Activated T-cell treated with anti-CD3 and anti-CD28 coated beads for 24 hours (primary cell): Measurements from ENCODE around the gene MAP3K12.
"Not testable (repeated sequence)": the region's sequence is repeated elsewhere in the genome, so short reads cannot be mapped to it uniquely, and the experiment has no call there.

Source experiments
- DNase-seq: peaks from one replicate; pipeline ENCODE4 v3.0.0-alpha.2; 2020; ENCODE audit warnings: low read depth

MAP3K12 gene, protein sequence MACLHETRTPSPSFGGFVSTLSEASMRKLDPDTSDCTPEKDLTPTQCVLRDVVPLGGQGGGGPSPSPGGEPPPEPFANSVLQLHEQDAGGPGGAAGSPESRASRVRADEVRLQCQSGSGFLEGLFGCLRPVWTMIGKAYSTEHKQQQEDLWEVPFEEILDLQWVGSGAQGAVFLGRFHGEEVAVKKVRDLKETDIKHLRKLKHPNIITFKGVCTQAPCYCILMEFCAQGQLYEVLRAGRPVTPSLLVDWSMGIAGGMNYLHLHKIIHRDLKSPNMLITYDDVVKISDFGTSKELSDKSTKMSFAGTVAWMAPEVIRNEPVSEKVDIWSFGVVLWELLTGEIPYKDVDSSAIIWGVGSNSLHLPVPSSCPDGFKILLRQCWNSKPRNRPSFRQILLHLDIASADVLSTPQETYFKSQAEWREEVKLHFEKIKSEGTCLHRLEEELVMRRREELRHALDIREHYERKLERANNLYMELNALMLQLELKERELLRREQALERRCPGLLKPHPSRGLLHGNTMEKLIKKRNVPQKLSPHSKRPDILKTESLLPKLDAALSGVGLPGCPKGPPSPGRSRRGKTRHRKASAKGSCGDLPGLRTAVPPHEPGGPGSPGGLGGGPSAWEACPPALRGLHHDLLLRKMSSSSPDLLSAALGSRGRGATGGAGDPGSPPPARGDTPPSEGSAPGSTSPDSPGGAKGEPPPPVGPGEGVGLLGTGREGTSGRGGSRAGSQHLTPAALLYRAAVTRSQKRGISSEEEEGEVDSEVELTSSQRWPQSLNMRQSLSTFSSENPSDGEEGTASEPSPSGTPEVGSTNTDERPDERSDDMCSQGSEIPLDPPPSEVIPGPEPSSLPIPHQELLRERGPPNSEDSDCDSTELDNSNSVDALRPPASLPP

DNA sequence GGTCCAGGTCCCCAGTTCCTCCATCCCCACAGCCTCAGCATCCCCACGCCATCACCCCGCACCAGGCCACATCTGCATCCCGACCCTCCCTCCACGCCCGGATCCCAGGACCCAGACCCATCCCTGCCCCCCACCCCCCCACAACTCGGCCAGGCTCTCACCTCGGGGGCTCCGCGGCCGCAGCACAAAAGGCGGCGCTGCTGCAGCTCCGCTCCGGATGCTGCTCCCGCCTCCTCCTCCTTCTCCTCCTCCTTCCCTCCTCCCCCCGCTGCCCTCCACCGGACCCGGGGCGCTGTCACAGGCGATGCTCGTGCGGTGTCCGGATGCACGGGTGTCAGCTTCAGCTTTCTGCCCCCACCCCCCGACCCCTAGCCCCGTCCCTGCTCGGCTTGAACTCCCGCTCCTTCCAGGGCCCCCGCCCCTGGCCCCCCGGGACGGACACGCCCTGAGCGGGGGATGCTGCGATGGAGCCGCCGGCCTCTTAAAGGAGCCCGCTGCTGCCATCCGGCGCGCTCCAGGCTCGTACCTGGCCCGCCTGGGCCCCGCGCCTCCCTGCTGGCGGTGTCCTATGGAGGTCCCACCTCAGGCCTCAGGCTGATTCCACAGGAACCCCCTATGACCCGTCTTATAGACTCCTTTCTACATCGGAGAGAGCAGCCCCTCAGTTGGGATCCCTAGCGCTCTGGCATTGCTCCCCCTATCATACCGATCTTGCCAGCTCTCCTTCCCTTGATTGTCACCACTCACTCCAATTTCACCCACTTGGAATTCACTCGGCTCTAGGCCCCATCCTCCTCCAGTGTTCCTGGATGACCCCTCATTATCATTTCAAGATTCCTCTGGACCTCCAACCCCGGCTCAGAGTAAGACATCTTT lies at the start of gene MAP3K12:
Gene MAP3K12, minus strand, starts transcription at position 193 of the 876 bp plus-strand sequence. CDS start 12,067 bp downstream, outside the sequence.
- DNase-seq: peak; percentile 48

GRCh38 chr12:53548354-53548753 lies 49.1 kb upstream of the MAP3K12 start:
- DNase-seq: not testable (repeated sequence)

DNA sequence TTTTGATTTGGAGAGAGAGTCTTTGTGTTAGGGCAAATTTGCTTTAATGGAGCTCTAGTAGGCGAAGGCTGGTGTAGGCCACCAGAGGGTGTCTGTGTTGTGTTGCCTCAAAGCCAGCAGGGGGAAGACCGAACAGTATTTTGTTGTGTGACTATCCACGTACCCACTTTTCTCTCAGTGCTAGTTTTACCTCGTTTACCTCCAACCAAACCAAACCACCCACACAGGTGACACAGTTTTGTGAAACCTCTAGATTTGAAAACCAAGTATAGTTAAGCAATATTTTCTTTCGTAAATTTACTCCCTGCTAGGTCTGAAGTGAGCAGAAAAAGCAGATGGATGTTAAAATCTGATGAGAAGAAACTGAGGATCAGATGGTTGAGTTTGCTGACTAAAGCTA lies 44.3 kb upstream of the MAP3K12 start:
- DNase-seq: peak; percentile 25

- DNase-seq: no peak
Observed at GRCh38 chr12:53539526-53539925, 40.3 kb upstream of the MAP3K12 start.

DNA sequence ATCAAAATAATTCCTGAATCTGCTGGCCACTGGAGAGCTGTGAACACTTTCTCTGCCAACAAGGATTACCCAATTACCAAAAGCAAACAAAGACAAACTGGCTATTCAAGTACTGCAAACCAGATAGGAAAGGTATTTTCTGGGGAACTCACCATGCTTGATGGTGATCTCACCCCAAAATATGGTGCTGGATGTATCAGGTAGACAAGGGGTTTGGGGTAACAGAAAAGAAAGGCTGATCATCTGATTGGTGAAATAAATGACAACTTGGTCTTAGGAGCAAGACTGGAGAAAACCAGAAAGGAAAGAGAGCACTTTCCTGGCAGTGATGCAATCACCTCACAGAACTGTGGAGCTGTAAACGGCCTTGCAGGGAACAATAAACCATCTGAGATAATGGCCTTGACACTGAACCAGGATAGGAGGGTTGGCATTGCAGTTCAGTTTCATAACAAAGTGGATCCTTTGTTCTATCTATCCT lies 39.0 kb upstream of the MAP3K12 start:
- no peak for DNase-seq

GRCh38 chr12:53536962-53537361 lies 37.7 kb upstream of the MAP3K12 start:
- no peak for DNase-seq

DNA sequence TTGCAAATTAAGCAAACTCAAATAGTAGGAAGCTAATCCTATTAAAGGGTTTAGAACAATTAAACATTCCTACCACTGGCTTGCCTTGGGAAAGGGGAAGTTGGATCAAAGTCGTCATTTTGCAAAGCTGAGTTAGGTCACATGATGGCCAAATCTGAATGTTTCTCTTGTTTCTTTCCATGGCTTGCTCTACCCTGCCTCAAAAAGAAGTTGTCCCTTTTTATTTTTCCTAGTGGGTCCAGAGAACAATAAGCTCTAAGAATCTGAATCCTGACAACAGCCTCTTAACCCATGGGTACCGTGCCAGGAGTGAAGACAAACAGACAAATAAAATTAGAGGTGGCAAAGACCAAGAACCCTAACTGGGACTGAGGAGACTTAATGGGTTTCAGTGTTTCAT lies 34.2 kb upstream of the MAP3K12 start:
- DNase-seq: no peak

DNA sequence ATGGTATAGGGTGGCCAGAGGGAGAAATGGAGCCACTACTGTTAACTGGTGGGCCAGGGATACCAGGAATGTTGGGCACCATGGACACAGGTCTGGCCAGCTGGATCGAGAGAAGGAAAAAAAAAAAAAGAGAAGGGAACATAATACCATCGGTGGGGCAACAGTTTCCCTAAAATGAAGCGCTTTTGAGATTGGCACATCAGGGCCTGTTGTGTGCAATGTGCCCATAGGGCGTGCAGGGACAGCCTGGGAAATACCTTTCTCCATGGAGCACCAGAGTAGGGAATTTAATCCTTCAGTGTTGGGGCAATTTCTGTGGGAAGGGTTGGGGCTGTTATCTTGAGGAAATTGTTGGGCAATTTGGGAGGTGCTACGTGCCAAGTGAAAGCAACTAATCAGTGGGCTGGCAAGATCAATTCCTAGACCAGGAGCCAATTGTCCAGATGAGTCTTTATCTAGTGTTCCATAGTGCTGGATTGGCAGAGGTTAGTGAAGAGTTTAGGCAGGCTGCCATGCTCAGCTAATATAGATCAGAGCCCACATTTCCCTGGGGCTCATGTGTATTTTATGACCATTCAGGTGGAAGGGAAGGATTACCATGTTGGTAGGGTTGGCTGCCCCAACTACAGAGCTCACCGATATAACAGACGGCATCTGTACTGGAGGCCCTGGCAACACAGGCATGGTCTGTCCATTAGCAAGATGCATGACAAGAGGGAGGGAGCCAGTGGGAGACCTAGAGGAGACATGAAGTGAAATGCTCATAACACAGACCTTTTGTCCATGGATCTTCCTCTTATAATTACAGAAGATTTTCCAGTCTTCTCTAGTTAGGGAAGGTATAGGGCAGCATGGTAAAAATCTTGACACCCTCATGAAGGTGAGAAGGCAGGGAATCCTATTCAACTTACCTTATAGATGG lies 33.5 kb upstream of the MAP3K12 start:
- no peak for DNase-seq

- no peak for DNase-seq
Observed at GRCh38 chr12:53532021-53532420, 32.8 kb upstream of the MAP3K12 start.

- no peak for DNase-seq
Observed at GRCh38 chr12:53530920-53531319, 31.7 kb upstream of the MAP3K12 start.

DNA sequence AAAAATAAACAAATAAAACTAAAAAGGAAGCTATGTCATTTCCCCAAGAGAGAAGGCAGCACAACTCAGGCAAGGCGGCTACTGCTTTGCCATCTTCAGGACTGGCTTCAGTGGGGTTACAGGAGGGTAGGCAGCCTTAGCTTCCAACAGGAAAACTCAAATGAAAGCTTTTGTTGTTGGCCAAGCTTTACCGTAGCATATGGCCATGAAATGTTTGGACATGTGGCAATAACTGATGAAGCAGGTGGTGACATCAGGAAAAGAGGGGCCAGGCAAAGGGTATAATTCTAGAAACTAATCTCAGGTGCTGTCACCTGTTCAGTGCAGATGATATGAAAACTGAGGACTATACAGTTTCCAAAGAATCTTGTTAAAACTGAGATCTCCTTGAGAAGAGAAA lies 30.8 kb upstream of the MAP3K12 start:
- no peak for DNase-seq

DNA sequence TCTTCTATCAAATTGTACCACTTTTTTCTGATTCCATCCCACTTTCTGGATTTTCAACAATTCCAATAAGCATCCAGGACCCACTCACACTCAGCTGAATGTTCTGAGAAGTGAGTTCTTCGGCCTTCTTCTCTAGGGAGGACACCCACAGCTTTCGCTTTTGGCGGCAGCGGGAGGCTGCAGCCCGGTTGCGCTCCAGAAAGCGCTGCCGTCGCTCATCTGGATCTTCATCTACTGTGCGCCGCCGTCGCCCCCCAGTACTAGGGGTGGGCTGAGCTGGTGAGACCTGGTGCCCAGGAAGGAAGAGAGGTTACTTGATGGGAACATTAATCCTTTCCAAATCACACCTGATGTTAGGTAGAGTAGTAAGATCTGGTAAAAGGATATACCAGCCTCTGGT lies 25.2 kb upstream of the MAP3K12 start:
- no peak for DNase-seq

- DNase-seq: no peak
Observed at GRCh38 chr12:53523131-53523530, 23.9 kb upstream of the MAP3K12 start.

GRCh38 chr12:53518381-53518780 lies 19.1 kb upstream of the MAP3K12 start:
- no peak for DNase-seq

DNA sequence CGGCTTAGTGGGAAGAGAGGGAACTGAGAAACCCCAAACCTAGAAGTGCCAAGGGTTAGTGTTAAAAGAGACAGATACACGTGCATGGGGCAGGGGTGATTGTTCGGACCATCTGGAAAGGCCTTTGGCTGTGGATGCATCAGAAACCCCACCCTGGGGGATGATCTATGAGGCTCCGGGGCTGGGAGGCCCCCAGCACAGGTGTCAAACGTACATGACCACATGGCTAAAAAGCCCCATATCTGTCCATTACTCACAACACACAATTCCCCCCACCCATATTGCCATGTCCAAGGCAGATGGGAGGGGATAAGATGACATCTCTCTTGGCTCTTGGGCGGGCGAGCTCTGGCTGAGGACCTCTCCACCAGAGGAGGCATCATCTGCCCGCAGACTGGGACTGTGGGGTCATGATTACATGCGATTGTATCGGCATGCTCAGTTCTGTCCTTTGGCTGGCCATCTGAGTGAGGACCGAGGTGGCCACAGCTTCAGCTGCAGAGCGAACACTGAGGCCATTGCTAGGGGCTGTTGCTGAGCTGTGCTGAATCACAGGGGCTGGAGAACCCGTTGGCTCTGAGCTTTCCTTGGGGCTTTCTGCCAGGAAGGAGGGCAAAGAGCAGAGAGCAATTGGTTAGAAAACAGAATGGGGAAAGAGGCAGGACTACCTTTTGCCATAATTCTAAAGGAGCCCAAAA lies 17.6 kb upstream of the MAP3K12 start:
- no peak for DNase-seq

DNA sequence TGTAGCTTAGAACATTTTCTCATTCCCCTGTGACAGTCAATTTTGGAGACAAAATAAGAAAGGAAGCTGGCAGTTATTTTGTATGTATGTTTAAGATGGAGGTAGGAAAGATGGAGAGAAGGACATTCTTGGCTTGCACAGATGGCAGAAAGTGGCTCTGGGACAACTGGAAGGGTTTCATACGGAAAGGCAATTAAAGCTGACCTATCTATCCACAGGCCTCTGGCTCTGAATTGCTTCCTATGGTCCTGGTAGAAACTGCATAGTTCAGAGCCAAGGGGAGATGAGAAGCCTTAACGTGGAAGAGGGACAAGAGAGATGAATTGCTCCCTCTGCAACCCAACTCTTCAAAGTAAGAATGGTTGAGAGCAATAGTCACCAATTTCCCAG lies 16.0 kb upstream of the MAP3K12 start:
- DNase-seq: no peak

DNA sequence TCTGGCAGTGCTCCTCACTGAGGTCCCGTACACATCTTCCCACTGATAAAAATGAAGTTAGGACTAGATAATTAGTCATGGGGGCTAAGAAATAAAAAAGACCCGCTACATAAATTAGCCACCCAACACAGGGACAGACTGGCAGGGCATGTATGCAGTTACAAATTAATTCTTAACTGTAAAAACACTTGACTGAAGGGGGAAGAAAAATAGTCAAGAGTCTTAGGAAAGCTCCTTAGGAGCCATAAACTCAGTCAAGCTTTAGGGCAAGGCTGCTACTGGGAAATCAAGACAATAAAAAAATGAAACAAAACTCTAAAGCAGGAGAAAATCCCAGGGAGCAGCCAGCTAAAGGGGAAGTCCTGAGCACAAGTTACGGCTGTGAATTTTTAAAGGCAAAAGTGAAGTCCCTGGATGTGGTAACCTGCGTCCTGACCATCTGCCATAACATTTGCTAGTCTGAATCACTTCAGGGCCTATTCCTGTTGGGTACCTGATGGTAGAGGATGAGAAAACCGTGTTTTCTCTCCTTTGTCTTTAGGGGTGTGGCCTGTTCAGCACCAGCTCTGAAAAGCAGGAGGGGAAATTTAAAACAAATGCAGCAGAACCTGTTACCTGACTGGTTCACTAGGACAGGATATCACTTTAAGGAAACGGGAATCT lies 15.5 kb upstream of the MAP3K12 start:
- no peak for DNase-seq

DNA sequence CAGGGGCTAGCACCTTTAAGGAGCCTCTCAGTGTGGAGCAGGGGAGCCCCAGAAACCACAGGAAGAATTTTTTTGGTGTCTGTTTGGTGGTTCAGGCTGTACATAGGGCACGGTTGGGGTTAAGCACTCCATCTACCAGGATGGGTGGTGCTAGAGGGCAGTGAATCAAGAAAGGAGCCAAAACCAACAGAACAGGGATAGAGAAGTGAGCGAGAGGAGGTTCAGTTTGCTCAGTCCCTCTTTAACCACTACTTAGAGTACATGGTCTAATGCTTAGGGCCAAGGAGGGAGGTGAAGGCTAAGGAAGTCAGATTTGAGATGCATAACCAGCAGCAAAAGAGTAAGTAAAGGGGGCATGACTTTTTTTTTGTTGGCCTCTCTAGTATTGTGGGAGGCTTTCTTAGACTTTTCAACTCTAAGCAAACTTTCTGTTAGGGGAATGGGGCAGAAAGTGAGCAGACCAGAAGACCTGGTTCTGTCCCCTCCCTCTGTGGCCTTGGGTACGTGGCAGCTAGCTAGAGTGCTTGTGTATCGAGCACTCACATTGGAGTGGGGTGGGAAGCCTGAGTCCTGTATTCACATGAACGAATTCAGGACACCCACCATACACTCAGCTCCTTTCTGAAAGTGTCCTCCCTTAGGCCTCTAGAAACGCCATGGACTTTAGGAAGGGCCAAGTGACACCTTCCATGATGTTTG lies 14.6 kb upstream of the MAP3K12 start:
- no peak for DNase-seq

DNA sequence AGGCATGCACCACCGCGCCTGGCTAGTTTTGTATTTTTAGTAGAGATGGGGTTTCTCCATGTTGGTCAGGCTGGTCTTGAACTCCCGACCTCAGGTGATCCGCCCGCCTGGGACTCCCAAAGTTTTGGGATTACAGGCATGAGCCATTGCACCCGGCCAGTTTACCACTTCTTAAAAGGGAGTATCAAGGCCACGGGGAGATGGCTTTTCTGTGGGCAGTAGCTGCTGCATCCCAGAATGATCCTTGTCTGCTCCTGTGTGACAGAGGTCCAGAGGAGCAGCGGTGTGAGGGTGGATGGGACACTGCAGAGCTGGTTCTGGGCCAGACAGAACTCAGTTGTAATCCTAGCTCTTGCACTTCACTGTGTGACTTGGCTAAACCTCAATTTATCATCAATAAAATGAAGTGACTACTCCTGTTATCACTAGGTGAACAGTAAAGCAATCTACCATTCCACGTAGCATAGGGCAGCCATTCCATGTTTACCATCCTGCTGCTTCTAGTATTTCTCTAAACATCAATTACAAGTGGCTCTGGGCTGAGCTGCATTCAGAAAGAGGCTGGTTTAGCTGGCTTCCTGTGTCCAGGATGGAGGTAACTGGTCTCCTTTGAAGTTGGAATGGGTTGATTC lies 11.0 kb upstream of the MAP3K12 start:
- no peak for DNase-seq
